GM23248 (cell line): ENCODE data around the gene EID1.
"Not testable (repeated sequence)": the region's sequence is repeated elsewhere in the genome, so short reads cannot be mapped to it uniquely, and the experiment has no call there.

Source experiments
- EZH2 ChIP-seq: fragments of 200-600 bp; sonication (generic); IDR thresholded peaks from 2 replicates; pipeline ENCODE4 v1.6.1; 2018; ENCODE audit warnings: antibody characterized with exemption, mild to moderate bottlenecking; ENCODE audit not compliant: insufficient read depth, poor library complexity, severe bottlenecking
- EZH2phosphoT487 ChIP-seq: fragments of 200-600 bp; sonication (generic); IDR thresholded peaks from 2 replicates; pipeline ENCODE4 v1.6.1; 2018; ENCODE audit warnings: antibody characterized with exemption, moderate library complexity, mild to moderate bottlenecking, low read depth; ENCODE audit not compliant: insufficient read depth

DNA sequence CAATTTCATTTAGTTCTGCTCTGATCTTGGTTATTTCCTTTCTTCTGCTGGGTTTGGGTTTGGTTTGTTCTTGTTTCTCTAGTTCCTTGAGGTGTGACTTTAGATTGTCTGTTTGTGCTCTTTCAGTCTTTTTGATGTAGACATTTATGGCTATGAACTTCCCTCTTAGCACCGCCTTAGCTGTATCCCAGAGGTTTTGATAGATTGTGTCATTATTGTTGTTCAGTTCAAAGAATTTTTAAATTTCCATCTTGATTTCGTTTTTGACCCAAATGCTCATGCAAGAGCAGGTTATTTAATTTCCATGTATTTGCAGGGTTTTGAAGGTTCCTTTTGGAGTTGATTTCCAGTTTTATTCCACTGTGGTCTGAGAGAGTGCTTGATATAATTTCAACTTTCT is 32.6 kb downstream of the EID1 start:
- not testable (repeated sequence) for TF ChIP-seq EZH2, EZH2phosphoT487
